PFSK-1 (cell line): ENCODE results near the gene SCYGR2.

Source experiments
- POLR2AphosphoS5 ChIP-seq: IDR thresholded peaks from 2 replicates; pipeline ENCODE4 v1.6.1; 2012; ENCODE audit warnings: low read depth, mild to moderate bottlenecking, control low read depth, low read length, moderate library complexity
- SIN3A ChIP-seq: IDR thresholded peaks from 2 replicates; pipeline ENCODE4 v1.6.1; 2012; ENCODE audit warnings: mild to moderate bottlenecking, low read length, moderate library complexity, borderline replicate concordance; ENCODE audit not compliant: insufficient read depth

GRCh38 chr2:227610123-227610522 lies 11.4 kb downstream of the SCYGR2 start:
- no peak for TF ChIP-seq SIN3A
- TF ChIP-seq POLR2AphosphoS5 = no peak
